ENCODE results near the gene MORN1.

The MORN1 gene

DNA sequence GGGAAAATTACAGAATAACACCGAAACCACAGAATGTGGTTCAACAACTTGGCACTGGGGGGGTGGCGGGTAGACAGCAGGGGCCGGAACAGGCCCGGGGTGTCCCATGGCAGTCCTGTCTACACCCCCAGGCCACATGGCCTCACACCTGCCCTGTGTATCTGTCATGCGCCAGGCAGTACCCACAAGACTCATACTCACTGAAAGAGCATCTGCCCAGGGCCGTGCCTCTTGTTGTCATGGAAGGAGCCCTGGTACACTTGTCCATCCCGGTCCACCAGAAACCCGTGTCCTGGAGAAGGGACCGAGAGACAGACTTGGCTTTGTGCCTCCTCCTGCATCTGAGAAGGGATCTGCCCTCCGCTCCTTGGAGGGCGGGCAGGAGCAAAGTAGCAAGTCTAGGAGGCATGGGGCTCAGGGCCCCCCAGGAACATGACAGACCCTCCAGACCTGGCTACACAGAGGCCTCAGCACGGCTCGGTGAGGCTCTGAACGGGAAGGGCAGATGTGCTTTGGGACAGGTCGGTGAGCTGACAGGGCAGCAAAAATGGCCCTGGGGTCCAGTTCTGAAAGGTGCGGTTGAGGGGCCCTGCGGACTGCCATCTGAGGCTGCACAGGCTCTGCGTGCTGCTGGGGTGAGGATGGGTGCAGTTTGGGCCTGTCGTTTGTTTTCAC lies 5.6 kb downstream of the MORN1 start:
- no peak for DNase-seq (ENCODE audit: low read depth)

DNA sequence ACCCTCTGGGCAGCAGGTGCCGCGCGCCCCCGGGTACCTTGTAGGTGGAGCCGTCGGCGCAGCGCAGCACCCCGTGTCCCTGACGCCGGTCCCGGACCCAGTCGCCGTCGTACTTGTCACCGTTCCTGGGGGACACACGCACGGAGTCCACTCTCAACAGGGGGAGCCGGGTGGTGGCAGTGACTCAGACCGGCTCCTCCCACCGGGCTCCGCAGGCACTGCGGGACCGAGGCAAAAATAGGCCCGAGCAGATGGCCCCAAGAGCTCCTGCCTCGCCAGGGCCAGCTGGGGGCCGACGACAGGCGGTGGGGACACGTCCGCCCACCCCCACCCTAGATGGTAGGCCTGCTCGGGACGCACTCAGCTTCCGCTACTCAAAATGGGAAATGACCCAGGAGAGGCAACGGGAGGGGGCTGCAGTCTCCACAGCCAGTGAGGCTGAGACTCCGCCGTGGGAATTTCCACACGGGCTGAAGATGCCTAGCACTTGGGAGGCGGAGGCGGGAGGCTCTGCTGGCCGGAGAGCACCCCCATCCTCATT lies 6.3 kb downstream of the MORN1 start:
- no peak for DNase-seq (ENCODE audit: low read depth)

DNA sequence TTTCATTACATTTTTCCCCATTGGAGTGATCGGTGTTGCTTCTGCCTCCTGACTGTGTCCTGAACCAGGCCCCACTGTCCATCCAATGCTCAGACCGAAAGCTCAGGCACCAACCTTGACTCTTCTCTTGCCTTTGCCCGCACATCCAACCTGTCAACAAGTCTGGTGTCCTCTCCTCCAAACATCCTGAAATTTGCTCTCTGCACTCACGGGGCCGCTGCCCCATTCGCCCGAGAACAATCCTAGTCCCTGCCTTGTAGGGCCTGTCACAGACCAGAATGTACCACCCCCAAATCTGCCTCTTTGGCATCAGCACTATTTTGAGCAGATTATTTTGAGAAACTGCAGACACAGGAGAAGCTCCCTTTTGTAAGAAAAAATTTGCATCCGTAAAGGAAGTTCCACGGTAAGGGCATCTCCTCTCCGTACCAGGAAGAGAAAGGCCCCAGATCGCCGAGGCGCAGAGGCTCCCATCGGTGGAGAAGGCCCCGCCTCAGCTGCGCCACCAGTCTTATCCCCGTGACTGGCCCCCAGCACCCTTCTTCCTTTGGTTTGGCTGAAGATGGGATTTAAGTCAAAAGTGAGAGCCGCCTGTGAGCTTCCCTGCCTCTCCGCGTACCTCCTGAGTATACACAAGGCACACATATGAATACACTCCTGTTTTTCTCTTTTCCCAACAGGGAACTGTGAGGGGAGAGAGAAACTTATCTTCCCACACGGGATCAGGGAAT lies 7.1 kb downstream of the MORN1 start:
- DNase-seq (ENCODE audit: low read depth) = no peak

DNA sequence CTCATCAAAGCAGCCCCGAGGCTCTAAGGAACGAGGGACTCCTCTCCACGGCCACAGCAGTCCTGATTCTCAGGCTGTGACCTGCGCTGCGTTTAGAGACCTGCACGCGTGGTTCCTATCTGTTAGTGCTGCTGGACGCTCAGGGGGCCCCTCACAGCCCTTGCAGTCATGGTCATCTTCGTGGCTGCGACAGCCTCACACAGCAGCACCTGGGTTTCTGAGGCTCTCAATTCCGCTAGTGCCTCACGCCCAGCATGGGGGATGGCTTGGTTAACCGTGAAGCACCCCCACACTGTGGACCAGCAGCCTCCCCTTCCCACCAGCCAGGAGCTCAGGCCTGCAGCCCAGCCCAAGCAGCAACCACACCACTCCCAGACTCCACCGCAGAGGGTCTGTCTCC lies 7.8 kb downstream of the MORN1 start:
- DNase-seq (ENCODE audit: low read depth) = no peak

DNA sequence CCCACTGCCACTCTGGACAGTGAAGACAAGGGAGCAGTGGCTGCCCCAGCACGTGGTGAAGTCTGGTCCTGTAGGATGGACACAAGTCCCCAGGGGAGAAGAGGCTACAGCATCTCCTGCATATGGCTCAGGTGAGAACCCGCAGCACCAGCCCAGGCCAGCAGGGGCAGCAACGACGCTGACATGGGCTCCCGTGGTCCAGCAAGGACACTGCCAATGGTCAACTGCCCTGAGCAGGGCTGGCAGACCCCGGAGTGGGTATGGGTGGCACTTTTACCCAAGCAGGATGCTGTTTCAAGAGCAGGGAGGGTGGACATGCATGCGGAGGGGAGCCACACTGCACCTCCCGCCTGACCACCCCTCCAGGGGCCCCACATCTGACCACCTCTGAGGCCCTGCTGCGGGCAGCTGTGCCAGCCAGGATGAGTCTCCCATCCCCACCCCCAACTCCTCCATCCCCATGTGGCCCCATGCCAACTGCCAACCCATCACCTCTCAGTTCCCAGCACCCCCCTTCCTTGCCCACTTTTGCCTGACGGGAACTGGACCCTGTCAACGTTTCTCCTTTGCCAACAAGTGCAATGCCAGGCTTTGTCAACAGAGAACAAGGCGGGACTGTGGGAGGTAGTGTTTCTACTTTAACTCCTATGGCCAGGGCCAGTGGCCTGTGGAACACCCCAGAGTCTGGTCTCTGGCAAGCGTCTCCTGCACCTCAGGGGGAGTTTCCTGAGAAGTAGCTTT lies 8.6 kb downstream of the MORN1 start:
- DNase-seq (ENCODE audit: low read depth) = no peak

DNA sequence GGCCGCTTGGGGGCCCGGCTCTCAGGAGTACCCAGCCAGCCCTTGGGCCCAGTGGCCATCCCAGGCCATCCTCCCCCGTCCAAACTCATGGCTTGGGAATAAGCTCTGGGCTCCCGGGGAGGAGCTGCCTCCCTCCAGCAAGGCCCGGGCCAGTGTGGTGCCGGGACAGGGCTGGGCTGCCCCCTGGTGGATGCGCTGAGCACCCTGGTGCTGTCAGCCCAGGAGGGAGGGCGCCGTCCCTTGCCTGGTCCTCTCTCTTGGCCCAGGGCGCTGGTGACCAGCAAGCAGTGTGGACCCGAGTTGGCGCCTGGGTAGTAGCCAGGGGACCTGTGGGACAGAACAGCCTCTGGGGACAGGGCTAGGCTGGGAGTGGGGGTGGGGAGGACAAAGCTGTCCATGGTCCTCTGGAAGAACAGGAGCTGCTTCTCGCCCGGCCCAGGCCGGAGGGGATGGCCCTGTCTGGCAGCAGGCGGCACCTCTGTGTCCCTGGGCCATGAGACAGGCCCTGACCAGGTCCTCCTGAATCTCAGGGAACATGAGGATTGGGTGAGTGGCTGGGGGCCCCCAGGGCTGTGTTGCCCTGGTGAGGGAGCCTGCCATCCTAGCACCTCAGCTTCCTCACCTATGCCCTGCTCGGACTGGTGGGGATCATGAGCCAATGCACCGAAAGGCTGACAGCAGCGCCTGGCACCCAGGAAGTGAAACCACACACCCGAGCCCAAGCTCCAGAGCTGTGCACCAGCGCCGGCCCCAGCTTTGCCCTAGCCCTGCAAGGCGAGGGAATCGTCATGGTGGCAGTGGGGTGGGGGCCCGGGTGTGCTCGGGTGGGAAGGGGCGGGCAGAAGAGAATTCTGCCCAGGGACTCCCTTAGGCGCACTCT lies 9.4 kb downstream of the MORN1 start:
- DNase-seq (ENCODE audit: low read depth) = peak; percentile 62

DNA sequence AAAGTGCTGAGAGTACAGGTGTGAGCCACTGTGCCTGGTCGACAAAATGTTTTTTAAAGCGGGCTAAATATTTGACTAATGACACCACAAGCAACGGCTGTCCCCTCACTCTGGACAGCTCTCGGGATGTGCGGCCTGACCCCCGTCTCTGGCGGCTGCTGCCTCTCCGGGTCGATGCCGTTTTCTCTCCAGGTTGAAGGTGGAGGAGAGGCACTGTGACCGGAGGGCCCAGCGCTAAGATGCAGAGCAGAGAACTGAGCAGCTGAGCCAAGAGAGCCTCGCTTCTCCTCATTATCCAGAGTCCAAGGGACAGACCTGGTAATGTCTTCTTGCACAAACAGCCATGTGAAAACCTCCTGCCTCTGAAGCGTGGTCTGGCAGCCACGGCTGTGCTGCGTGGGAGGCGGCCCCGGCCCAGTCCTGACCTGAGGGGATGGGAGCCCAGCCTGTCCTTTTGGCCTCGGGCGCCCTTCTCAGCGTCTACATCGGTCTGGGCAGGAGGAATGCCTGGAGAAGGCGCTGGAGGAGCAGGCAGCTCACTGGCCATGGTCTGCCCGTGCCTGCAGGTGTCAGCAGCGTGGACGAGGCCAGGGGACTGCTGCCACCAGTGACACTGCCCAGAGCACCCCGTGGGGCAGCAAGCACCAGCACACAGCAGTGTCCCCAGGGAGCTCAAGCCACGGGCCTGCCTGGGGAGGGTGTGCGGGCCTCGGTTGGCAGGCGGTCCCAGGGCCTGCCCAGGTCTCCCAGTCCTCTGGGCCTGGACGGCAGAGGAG lies 10.3 kb downstream of the MORN1 start:
- no peak for DNase-seq (ENCODE audit: low read depth)

DNA sequence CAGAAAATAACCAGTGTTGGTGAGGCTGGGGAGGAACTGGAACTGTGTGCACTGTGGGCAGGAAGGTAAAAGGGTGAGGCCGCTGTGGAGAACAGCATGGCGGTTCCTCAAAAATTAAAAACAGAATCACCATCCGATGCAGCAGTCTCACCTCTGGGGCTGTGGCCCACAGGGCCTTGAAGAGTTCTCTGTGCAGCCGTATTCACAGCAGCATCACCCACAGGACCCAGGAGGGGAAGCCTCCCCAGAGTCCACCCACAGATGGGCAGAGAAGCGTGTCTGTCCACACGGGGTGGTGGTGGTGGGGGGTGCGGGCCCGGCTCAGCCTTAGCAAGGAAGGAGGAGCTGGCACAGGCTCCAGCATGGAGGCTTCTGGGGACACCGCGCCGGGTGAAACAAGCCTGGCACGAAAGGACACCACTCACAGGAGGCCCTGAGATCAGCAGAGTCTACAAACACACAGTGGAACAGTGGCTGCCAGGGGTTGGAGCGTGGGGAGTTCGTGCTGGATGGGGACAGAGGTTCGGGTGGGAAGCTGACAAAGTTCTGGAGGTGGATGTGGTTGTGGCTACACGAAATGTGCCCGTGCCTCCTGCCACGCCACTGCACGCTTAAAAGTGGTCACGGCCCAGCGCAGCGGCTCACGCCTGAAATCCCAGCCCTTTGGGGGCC lies 11.5 kb downstream of the MORN1 start:
- no peak for DNase-seq (ENCODE audit: low read depth)

DNA sequence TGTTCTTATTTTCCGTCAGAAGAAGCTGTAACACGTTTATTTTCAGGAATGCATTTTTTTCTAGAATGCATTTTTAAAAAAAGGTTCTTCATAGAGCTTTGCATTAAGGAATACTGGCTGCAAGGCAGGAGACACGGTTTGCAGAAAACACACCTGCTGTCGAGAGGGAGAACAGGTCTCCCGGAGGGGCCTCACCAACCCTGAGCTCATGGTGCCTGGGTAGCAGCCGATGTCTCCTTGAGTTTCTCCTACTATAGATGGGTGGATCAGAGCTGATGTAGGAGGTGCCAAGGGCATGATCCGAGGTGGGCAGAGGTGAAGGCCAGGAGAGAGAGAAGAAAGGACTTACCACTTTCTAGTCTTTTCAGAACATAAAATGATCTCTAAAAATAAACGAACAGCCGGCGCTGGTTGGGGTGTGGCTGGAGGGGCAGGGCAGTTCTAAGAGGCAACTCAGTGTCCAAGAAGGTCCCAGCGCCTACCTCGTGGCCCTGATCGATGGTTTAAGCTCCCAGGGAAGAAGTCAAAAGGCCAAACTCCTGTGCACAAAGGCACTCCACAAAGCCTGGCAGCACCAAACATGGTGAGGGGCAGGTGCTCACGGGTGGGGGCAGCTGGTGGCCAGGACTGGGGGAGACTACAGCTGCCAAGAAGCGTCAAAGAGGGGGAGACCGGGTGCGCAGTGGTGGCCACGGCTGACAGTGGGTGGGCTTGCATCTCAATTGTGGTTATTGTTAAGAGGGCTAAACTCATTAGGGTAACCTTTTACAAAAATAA lies 12.2 kb downstream of the MORN1 start:
- DNase-seq (ENCODE audit: low read depth) = no peak

DNA sequence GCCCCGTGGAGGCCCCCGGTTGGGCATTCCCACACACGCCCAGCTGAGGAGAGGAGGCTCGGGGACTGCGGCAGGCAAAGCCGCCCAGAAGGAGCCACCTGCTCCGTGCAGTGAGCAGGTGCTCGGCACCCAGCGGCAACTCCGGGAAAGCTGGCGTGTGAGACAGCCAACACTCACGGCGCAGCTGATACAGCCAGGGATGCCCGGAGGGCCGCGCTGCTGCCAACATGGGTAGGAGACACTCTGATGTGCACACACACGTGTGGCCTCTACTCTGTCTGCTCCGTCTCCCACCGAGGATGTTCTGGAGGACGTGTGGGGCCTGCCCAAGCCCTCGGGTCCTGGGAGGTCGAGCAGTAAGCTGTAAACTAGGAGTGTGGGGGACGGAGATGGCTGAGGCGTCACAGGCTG lies 12.9 kb downstream of the MORN1 start:
- no peak for DNase-seq (ENCODE audit: low read depth)

DNA sequence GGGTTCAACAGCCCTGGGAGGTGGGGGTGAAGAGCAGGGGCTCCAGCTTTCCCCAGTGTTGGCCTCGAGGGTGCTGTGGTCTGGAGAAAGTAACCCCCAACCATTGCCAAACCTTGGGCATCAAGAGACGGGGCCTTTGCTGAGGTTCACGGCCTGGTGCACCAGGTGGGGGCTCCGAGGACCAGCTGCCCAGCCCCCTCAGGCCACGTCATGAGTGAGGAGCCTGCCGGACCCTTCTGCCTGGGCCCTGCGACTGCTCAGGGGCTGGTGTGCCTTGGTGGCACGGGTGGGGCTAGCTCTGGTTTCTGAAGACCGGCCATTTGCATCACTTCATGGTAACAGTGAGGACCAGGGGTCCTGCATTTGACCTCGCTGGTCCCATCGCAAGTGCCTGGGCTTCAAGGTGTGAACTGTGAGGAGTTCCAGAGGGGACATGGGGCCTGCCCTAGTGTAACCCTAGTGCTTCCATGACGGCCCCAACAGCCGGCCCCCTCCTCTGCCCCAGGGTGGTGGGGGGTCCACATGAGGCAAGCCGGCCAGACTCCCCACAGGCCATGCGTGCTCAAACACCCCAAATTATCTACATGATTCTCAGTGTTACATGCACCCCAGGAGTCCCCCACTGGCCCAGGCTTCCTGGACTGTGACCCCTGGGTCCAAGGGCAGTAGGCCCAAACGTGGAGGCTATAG lies 13.5 kb downstream of the MORN1 start:
- DNase-seq (ENCODE audit: low read depth) = no peak

DNA sequence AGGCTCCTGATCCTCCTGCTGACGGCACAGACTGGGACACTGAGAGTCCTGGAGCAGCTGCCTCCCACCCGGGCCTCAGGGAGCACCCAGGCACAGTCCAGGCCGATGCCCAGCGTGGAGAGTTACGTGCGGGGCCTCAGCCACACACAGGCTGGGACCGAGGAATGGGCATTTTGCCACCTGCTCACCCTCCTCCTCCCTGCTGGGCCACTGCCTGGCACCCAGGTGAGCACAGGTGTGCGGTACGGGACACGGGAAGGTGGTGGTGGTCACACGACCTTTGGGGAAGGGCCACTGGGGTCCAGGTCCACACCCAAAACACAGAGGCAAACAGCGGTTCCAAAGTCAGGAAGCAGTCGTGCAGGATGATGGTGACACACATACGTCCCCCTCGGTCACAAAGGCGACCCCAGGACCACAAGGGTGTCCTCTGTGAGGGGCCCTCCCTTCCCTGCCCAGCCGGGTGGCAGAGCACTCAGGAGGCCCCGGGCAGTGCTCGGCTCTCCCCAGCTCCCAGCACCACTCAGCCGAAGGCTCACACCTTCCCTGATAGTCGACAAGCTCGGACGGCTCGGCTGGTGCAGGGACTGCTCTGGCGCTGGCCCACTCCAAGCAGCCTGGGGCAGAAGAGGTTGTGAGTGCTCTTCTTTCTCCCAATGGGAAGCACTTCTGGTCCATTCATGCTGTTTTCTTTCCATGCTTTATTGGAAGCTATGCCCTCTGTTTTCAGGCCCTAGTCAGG lies 14.3 kb downstream of the MORN1 start:
- DNase-seq (ENCODE audit: low read depth) = no peak

DNA sequence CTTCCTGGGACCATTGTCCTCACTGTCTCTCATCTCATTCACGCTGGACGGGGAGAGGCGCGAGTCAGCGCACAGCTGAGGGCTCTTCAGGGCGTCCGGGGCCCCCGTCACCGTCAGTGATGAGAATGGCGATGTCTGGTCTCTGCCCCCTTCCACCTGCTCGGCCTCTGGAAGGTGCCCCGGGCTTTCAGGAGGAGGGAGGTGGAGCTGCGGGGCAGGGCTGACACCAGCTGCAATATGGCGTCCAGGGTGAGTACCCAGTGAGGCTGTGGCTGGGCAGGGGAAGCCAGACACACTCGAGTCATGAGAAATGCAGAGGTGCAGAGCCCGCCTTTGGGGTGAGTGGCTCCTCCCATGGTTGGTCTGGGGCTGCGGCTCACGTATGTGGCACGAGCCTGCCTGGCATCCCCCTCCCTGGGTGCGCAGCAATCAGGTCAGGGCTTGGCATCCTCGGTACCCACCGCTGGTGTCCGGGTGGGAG lies 15.1 kb downstream of the MORN1 start:
- no peak for DNase-seq (ENCODE audit: low read depth)

DNA sequence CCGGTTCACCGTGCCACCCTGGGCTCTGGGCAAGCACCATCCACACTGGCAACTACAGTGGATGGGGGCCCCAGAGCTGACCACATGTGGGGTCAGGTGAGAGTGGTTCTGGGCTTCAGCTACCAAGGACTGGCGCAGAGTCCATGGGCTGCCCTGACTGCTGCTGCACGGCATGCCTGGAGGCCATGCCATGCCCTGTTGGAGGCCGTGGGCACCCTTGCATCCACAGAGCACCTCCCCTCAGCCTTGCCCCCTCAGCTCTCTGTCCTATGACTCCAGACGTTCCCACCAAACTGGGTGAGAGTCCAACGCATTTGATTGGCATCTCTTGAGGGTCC lies 15.5 kb downstream of the MORN1 start:
- no peak for DNase-seq (ENCODE audit: low read depth)

DNA sequence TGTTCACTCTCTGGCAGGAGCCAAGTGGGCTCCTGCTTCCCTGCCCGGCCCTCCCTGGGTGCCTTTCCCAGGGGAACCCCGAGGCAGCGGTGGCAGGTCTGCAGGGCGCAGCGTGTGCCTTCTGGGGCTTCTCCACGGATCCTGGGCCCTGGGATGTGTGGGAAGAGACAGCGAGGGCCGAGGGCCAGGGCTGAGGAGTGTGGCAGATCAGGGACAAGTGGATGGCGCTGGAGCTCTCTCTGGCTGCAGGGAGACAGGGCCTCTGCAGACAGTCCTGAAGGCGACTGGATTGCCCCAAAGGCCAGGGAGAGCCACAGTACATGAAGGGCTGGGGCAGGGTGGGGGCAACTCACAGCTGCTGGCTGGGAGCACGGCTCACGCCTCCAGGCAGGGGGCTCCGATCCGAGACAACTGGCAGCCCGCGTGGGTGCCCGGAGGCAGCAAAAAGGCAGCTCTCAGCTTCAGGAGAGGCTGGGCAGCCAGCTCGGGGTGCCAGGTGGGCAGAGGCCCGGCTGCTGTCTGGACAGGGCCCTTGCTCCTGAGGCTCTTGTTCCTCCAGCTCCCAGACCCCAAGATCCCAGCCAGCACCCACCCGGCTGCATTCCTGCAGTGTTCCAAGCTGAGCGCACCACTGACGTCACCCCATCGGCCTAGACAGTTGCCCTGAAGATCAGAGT lies 16.0 kb downstream of the MORN1 start:
- no peak for DNase-seq (ENCODE audit: low read depth)

DNA sequence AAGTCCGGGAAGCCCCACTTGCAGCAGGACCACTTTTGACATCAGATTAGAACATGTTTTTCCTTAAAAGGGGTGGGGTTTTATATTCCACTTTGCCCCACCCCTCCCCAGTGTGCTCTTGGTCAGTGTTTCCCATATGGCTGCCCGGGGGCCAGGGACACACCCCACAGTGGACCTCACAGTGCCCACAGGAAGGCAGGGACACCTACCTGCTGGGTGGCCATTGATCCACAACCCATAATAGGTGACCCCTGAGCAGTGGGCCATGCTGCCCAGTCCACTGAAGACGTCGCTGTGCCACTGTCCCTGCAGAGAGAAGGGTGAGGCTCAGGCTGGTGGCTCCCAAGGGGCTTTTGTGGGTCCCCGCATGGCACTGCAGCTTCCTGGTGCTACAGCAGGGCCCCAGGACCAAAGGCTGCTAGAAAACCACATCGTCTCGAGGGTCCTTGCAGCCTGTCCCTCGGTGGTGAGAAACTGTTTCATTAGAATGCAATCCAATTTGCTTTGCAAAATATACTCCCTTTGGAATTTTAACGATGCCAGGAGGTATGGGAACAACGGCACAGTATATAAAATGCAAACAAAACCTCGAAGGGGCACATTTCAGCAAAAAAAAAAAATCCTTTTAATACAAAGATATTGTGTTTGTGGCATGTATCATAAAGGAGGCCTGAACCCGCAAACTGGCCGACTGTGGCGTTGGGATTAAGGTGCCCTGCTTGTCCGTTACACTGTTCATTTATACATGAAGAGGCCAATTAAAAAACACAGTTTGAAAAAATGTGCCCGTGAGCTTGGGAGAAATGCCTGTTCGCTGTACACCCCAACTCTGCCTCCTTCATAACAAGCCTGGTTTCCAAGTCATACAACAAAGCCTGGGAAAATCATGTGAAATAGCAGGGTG lies 16.9 kb downstream of the MORN1 start:
- no peak for DNase-seq (ENCODE audit: low read depth)

Data from CMK (cell line).